Astrocyte of the cerebellum (primary cell): ENCODE results near the gene SPAG6.

Experiments used
- DNase-seq: peaks from one replicate; pipeline ENCODE4 v3.0.0-alpha.2; 2011; ENCODE audit warnings: low read depth
- H3K4me3 ChIP-seq: 2 replicates; pipeline ENCODE4 v1.5.1; 2011; ENCODE audit warnings: mild to moderate bottlenecking, low read depth, low read length, moderate library complexity
- in situ Hi-C: cut with HindIII; loops from 2 replicates; pipeline ENCODE4 v1.10.0; 2017; ENCODE audit warnings: low sequenced_read_pairs
- TF ChIP-seq, protein P1 (sequence below): IDR thresholded peaks from 2 replicates; pipeline ENCODE4 v1.5.1; 2012; ENCODE audit warnings: low read length, low read depth, moderate library complexity, mild to moderate bottlenecking; ENCODE audit errors: missing control alignments

Gene SPAG6

DNA sequence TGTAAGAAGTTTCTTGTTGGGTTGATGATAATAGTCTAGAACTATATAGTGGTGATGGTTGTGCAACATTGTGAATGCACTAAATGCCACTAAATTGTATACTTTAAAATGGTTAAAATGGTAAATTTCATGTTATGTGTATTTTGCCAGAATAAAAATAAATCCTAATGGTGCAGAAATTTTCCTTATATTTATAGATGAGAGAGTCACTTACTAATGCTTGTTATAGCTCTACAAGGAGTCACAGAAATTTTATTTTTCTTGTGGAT lies 21.1 kb downstream of the SPAG6 start:
- H3K4me3 ChIP-seq, result no peak overlapping the region
- TF ChIP-seq, protein P1, sequence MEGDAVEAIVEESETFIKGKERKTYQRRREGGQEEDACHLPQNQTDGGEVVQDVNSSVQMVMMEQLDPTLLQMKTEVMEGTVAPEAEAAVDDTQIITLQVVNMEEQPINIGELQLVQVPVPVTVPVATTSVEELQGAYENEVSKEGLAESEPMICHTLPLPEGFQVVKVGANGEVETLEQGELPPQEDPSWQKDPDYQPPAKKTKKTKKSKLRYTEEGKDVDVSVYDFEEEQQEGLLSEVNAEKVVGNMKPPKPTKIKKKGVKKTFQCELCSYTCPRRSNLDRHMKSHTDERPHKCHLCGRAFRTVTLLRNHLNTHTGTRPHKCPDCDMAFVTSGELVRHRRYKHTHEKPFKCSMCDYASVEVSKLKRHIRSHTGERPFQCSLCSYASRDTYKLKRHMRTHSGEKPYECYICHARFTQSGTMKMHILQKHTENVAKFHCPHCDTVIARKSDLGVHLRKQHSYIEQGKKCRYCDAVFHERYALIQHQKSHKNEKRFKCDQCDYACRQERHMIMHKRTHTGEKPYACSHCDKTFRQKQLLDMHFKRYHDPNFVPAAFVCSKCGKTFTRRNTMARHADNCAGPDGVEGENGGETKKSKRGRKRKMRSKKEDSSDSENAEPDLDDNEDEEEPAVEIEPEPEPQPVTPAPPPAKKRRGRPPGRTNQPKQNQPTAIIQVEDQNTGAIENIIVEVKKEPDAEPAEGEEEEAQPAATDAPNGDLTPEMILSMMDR, result no peak
- DNase-seq, result no peak
- in situ Hi-C loops, result no loop called here

DNA sequence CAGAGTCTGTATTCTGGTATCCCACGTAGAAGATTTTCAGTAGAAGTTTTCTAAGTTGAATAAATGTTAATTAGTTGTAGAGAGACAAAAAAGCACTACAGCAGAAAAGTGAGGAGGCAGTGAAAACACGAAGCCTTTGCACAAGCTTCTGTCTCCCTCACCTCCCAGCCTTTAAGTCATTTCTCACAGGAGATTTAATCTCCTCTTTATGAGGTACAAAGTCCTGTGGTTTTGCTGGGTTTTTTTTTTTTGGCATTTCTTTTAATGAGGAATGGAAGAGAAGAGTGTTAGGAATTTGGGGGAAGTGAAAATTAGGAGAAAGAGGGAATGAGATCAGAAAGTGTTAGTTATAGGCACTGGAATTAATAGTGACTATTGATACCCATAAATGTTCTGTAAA lies 21.5 kb downstream of the SPAG6 start:
- no peak for DNase-seq
- no peak overlapping the region for H3K4me3 ChIP-seq
- in situ Hi-C loops, result no loop called here
- TF ChIP-seq, protein P1, result no peak

DNA sequence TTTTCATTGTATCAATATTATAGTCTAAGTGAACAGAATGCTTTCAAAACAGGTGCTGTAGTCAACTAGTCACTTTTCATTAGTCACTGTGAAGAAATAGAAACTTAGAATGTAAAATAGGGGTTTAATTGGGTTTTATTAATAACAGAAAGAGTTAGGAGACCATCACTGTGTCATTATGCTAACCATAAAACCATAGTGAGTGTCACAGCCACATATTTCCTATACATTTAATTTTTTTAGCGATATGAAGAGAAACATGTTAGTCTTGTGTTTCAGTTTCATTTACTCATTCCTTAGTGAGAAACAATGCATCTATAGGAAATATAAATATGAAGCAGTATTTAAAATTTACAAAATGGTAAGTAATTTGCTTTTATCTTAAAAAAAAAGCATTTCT lies 22.2 kb downstream of the SPAG6 start:
- in situ Hi-C loops, result no loop called here
- H3K4me3 ChIP-seq, result no peak overlapping the region
- DNase-seq, result no peak
- TF ChIP-seq, protein P1, result no peak

DNA sequence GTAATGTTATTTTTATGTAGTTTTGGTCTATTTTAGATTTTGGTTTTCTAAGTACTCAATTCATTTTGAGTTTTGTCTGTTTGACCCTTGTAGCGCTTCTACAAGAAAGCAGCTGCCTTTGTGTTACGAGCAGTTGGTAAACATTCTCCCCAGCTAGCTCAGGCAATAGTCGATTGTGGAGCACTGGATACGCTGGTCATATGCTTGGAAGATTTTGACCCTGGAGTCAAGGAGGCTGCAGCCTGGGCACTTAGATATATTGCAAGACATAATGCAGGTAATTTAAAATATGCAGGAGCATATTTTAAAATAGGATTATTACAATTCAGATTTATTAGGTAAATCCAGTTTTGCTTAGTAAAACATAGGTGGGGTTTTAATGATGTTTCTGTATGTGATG lies 23.1 kb downstream of the SPAG6 start:
- H3K4me3 ChIP-seq, result no peak overlapping the region
- TF ChIP-seq, protein P1, result no peak
- in situ Hi-C loops, result no loop called here
- no peak for DNase-seq

DNA sequence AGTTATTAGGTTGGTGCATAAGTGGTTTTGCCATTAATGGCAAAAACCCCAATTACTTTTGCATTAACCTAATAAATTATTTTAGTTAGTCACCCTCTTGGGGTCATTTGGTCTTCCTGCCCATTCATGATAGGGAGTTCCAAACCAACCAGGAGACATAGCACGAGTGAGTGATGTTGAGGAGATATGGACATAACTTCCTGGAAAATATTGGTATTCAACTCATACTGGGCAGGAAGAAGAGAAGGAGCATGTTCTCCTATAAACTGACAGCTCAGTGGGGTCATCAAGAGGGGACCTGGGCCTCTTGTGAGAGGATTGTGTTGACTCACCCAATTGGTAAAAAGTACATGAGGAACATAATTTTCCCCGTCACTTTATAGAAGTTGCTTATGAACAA lies 23.7 kb downstream of the SPAG6 start:
- in situ Hi-C loops, result no loop called here
- no peak for DNase-seq
- no peak overlapping the region for H3K4me3 ChIP-seq
- TF ChIP-seq, protein P1, result no peak

DNA sequence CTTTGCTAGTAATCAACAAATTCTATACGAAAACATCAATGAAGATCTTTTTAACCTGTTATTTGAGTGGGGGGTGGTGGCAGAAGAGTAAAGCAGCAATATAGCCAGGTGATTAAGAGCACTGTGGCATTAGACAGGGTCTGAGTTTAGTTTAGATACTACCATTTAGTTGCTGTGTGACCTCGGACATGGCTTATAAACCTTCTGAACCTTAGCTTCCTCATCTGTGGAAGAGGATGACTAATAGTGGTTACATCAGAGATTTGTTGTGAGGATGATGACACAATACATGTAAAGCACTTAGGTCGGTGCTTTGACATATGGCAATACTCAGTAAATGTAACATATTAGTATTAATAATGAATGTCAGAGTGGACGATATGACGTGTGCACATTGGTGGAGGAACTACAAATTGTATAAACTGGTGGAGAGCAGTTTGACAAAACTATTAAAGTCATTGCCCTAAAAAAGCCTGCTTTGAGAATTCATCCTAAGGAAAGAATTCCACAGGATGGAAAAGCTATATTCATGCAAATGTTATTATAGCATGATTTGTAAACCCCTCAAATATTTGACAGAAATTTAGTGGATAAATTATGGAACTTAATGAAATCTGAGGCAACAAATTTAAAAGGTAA lies 24.3 kb downstream of the SPAG6 start:
- in situ Hi-C loops, result no loop called here
- no peak for DNase-seq
- TF ChIP-seq, protein P1, result no peak
- no peak overlapping the region for H3K4me3 ChIP-seq

DNA sequence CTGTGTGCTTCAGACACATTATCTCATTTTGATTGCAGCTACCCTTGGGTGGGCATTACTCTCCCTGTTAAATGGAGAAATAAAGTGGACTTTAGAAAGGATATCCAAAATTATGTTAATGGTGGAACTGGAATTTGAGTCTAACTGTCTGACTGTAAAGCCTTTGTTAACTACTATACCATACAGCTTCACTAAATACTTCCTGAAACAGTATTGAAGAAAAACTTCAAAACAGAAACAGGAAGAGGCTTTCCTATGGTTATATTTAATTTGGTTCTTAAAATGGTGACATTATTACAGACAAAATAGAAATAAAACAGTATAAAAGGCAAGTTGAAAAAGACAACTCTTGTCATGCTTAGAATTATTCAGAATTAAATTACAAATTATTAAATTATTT lies 25.0 kb downstream of the SPAG6 start:
- in situ Hi-C loops, result no loop called here
- no peak overlapping the region for H3K4me3 ChIP-seq
- TF ChIP-seq, protein P1, result no peak
- DNase-seq, result no peak
